ENCODE measurements around the gene EXOSC2. TPM values are rescaled to one million over a fixed set of nuclear protein-coding genes. Genes with fewer than 3 reads are reported as not detected.
A peak's percentile ranks its signal among the peaks of the same experiment; 100 is the strongest.

EXOSC2 gene
- total and polyA plus RNA-seq, 2 of the 8 experiments (the other 6 are each of a cell fraction or from before 2014, with no cell fraction given), result 47.8 to 93.6 TPM

- TF ChIP-seq EGR1 (IDR thresholded peaks at IDR 0.05; ENCODE audit: borderline replicate concordance, low read depth, low read length), result no peak
- TF ChIP-seq GTF2F1 (IDR thresholded peaks at IDR 0.05; ENCODE audit: borderline replicate concordance, low read depth, low read length), result no peak
- TF ChIP-seq JUN (IDR thresholded peaks at IDR 0.05; ENCODE audit: low read depth, low read length), result no peak
- TF ChIP-seq SIRT6 (IDR thresholded peaks at IDR 0.05; ENCODE audit: low read length), result no peak
- peak; percentile 79 for TF ChIP-seq RBBP5 (IDR thresholded peaks at IDR 0.05; ENCODE audit: borderline replicate concordance, low read depth, low read length)
- TF ChIP-seq CHD2 (IDR thresholded peaks at IDR 0.05; ENCODE audit: low read length), result no peak
- TF ChIP-seq KDM4A (IDR thresholded peaks at IDR 0.05; ENCODE audit: low read depth, low read length, severe bottlenecking), result no peak
- TF ChIP-seq BCL11A (IDR thresholded peaks at IDR 0.05; ENCODE audit: low read depth in 2 of 2, low read length in 2 of 2), result no peak
- TF ChIP-seq SIN3A (conservative IDR thresholded peaks at IDR 0.05 in 1 of 2, IDR thresholded peaks at IDR 0.05 in 1 of 2; ENCODE audit: low read depth in 1 of 2, low read length in 2 of 2), result no peak; a peak in 1 of 4 replicates
- TF ChIP-seq EZH2 (IDR thresholded peaks at IDR 0.05; ENCODE audit: low read depth, low read length, severe bottlenecking), result no peak
- TF ChIP-seq POU5F1 (IDR thresholded peaks at IDR 0.05; ENCODE audit: low read depth, low read length), result no peak
- no peak for TF ChIP-seq CEBPB (IDR thresholded peaks at IDR 0.05; ENCODE audit: low read depth, low read length)
- no peak for TF ChIP-seq RFX5 (IDR thresholded peaks at IDR 0.05; ENCODE audit: borderline replicate concordance, low read depth, low read length)
- TF ChIP-seq TBP (IDR thresholded peaks at IDR 0.05; ENCODE audit: low read depth, low read length), result peak; percentile 93
- no peak for TF ChIP-seq SUZ12 (IDR thresholded peaks at IDR 0.05; ENCODE audit: low read length)
- no peak for TF ChIP-seq TEAD4 (IDR thresholded peaks at IDR 0.05; ENCODE audit: low read depth, low read length)
- TF ChIP-seq RXRA (IDR thresholded peaks at IDR 0.05; ENCODE audit: insufficient read depth, low read depth, low read length), result no peak
- TF ChIP-seq BACH1 (IDR thresholded peaks at IDR 0.05; ENCODE audit: low read length), result no peak; the same call in 1 of the 2 replicates
- TF ChIP-seq JUND (IDR thresholded peaks at IDR 0.05; ENCODE audit: low read length), result no peak
- TF ChIP-seq CBX5 (IDR thresholded peaks at IDR 0.05; ENCODE audit: low read depth, low read length), result no peak
- no peak for TF ChIP-seq HDAC6 (IDR thresholded peaks at IDR 0.05; ENCODE audit: low read depth, low read length)
- no peak for TF ChIP-seq MAFK (IDR thresholded peaks at IDR 0.05; ENCODE audit: low read depth, low read length)
- TF ChIP-seq, protein P1, sequence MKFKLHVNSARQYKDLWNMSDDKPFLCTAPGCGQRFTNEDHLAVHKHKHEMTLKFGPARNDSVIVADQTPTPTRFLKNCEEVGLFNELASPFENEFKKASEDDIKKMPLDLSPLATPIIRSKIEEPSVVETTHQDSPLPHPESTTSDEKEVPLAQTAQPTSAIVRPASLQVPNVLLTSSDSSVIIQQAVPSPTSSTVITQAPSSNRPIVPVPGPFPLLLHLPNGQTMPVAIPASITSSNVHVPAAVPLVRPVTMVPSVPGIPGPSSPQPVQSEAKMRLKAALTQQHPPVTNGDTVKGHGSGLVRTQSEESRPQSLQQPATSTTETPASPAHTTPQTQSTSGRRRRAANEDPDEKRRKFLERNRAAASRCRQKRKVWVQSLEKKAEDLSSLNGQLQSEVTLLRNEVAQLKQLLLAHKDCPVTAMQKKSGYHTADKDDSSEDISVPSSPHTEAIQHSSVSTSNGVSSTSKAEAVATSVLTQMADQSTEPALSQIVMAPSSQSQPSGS (IDR thresholded peaks at IDR 0.05; ENCODE audit: low read length), result no peak
Measured at GRCh38 chr9:130693426-130694191, at the start of gene EXOSC2 (continued).

Measured in H1 (cell line).